Measurements from ENCODE around the gene UBFD1. TPM values are rescaled to one million over a fixed set of nuclear protein-coding genes. Genes with fewer than 3 reads are reported as not detected.
"Not testable (repeated sequence)": the region's sequence is repeated elsewhere in the genome, so short reads cannot be mapped to it uniquely, and the experiment has no call there.

Gene UBFD1
- total and polyA plus RNA-seq, 2 donors, result 18.0 to 51.6 TPM

DNA sequence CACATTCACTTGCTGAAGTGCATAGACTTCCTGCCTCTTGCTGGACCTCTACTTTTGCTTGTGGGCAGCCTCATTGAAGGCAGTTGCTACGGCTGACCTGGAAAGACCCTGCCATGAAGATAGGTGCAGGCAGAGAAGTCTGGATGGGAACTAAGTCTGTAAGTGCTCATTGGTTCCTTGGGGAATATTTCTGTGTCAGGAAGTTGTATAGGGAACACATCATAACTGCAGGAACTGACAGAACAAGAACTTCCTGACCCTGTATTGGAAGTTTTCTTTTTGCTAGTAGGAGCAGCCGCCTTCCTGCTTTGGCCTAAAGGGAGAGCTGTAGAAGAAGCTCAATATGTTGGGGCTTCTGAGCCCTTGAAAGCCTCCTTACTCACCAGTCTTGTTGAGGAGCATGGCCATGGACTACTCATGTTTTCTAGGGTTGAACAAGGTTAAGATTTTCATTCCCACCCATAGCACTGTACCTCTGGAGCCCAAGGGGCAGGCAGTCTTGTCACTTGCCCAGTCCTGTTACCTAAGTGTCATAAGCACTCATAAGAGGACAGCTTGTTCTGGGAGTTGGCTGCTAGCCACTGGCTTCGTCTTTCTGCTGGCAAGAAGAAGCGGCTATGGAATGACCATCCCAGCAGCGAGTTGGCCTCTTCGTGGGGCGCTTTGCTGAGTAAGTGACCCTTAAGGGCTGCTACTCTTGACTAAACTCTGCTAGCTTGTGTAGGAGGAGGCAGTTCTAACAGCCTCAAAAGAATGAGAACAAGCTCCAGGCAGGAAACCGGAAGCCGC lies 7.2 kb downstream of the UBFD1 start:
- H3K27ac ChIP-seq (ENCODE audit: low read depth), result no peak overlapping the region
- WGBS, result 90% methylated on average over 9 of the region's 9 CpGs
- no peak for DNase-seq (ENCODE audit: extremely low spot score)
- peaks cover 13% of the 10 kb centered on the region for H3K36me3 ChIP-seq (ENCODE audit: insufficient read depth)
- no peak overlapping the region for H3K4me3 ChIP-seq (ENCODE audit: low read depth, low read length)
- no peaks in the 10 kb centered on the region for H3K4me1 ChIP-seq (ENCODE audit: insufficient read depth)

- no peak overlapping the region for H3K4me3 ChIP-seq (ENCODE audit: low read depth, low read length)
- 93% methylated on average over 8 of the region's 8 CpGs for WGBS
- H3K27ac ChIP-seq (ENCODE audit: low read depth), result no peak overlapping the region
- H3K4me1 ChIP-seq (ENCODE audit: insufficient read depth), result no peaks in the 10 kb centered on the region
- H3K36me3 ChIP-seq (ENCODE audit: insufficient read depth), result peaks cover 13% of the 10 kb centered on the region
- no peak for DNase-seq (ENCODE audit: extremely low spot score)
Observed at GRCh38 chr16:23566724-23567123, 9.2 kb downstream of the UBFD1 start.

DNA sequence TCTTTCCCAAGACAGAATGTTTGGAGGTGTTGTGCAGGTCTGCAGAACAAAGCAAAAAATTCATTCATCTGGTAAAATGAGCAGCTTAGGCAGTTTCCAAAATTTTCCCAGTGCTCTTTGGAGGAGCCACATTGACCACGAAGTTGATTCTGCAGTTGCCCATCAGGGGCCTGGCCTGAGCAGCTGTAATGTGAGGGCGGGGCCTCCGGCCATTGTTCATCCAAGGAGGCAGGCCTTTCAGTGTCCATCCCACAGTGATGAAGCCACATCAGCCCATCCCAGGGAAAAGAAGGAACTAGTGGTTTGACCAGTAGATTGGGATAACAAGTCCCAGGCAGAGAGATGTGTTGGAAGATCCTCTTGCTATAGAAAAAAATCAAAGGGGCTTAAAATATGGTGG lies 10.1 kb downstream of the UBFD1 start:
- Histone ChIP-seq H3K27ac (ENCODE audit: low read depth) (no peak overlapping the region), H3K36me3 (ENCODE audit: insufficient read depth) (peaks cover 16% of the 10 kb centered on the region), H3K4me3 (ENCODE audit: low read depth, low read length) (no peak overlapping the region), H3K4me1 (ENCODE audit: insufficient read depth) (no peaks in the 10 kb centered on the region)
- 94% methylated on average over 3 of the region's 3 CpGs for WGBS
- no peak for DNase-seq (ENCODE audit: extremely low spot score)

DNA sequence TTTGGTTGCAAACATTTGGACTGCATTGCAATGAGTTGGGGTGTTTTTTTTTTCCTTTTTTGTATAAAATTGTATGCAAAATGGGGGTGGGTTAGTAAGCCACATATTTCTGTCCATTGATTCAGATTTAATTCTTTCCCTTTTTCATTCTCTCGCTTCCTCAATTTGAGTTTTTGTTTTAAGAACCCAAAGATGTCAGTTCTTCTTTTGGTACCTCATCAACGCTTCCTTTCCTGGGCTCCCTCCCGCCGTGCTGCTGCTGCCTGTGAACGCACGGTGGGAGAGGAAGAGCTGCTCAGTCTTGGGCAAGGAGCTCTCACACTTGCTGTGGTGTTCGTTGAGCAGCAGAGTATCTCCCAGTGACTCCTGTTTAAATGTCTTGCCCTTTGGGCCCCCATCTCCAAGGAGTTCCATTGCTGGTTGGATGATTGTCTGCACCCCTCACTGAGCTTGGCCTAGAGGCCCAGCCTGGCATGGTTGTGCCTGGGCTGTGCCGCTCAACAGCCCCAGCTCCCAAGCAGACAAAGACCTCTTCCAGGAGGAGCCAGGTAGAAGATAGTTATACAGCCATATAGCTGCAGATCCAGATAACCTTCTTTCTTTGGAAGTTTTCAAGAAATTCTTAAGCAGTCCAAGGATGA lies 13.6 kb downstream of the UBFD1 start:
- H3K36me3 ChIP-seq (ENCODE audit: insufficient read depth), result peaks cover 4% of the 10 kb centered on the region
- DNase-seq (ENCODE audit: extremely low spot score), result no peak
- H3K27ac ChIP-seq (ENCODE audit: low read depth), result no peak overlapping the region
- no peaks in the 10 kb centered on the region for H3K4me1 ChIP-seq (ENCODE audit: insufficient read depth)
- no peak overlapping the region for H3K4me3 ChIP-seq (ENCODE audit: low read depth, low read length)
- 89% methylated on average over 8 of the region's 8 CpGs for WGBS

DNA sequence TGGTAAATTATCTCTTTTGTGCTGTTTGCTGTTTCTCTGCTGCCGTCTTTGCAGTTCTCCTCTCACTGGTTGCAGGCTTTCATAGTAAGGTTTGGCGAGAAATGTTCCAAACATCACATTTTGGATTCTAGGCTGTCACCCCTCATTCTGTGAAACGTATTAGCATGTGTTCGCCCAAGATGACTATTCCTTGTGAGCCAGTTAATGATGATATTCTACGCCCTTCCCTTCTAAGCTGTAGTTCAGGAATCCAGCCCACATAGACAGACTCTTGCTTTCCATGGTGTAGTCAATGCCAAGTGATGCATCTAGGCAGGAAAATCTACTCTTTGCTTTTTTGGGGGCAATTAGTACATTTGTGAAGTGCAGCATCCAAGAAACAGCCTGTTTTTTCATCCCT lies 14.4 kb downstream of the UBFD1 start:
- no peaks in the 10 kb centered on the region for H3K4me1 ChIP-seq (ENCODE audit: insufficient read depth)
- DNase-seq (ENCODE audit: extremely low spot score), result no peak
- H3K36me3 ChIP-seq (ENCODE audit: insufficient read depth), result peaks cover 2% of the 10 kb centered on the region
- no peak overlapping the region for H3K27ac ChIP-seq (ENCODE audit: low read depth)
- H3K4me3 ChIP-seq (ENCODE audit: low read depth, low read length), result no peak overlapping the region
- WGBS, result 94% methylated on average over 5 of the region's 5 CpGs

DNA sequence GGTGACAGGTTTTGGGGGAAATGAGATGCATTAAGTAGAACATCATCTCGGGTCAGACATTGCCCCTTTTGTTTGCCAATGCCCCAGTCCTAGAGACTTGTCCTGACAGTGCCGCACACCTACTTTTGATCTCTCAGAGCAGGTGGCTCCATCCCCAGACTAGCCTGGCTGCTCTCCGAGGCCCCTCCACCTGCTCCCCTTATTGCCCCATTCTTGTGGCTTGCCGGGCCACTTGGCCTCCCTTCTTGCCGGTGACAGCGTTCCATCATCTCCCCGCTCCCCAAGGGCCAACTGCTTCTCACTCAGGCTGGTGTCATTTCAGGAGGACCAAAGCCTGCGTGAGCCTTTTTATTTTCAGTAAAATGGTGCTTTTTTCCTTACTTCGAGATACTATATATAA lies 14.9 kb downstream of the UBFD1 start:
- 90% methylated on average over 9 of the region's 9 CpGs for WGBS

GRCh38 chr16:23573817-23574216 lies 16.3 kb downstream of the UBFD1 start:
- 92% methylated on average over 5 of the region's 5 CpGs for WGBS
- DNase-seq (ENCODE audit: extremely low spot score), result no peak
- Histone ChIP-seq H3K27ac (ENCODE audit: low read depth) (no peak overlapping the region), H3K4me1 (ENCODE audit: insufficient read depth) (no peaks in the 10 kb centered on the region), H3K36me3 (ENCODE audit: insufficient read depth) (peaks cover 2% of the 10 kb centered on the region), H3K4me3 (ENCODE audit: low read depth, low read length) (no peak overlapping the region)

More for the DNA sequence above, 14.9 kb downstream of the UBFD1 start:
- DNase-seq (ENCODE audit: extremely low spot score), result no peak
- Histone ChIP-seq H3K4me3 (ENCODE audit: low read depth, low read length) (no peak overlapping the region), H3K27ac (ENCODE audit: low read depth) (no peak overlapping the region), H3K36me3 (ENCODE audit: insufficient read depth) (peaks cover 2% of the 10 kb centered on the region), H3K4me1 (ENCODE audit: insufficient read depth) (no peaks in the 10 kb centered on the region)

DNA sequence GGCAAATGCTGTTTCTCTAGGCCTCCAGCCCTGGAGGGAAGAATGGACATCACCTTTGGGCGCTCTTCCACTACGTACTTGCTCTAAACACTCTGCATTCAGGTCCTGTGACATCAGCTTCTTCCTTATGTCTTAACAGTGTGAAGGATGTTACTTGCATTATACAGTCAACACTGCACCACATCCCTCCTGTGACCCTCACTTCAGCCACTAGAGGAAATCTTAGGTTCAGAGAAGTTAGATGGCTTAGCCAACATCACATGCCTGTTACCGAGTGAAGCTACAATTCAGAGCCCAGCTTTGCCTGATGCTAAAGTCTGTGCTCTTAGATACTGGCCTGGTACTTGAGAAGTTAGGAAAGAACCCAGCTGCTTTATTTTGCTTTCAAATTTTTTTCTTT lies 18.3 kb downstream of the UBFD1 start:
- no peak for DNase-seq (ENCODE audit: extremely low spot score)
- WGBS, result 85% methylated on average over 3 of the region's 3 CpGs
- Histone ChIP-seq H3K4me3 (ENCODE audit: low read depth, low read length) (no peak overlapping the region), H3K4me1 (ENCODE audit: insufficient read depth) (no peaks in the 10 kb centered on the region), H3K36me3 (ENCODE audit: insufficient read depth) (peaks cover 2% of the 10 kb centered on the region), H3K27ac (ENCODE audit: low read depth) (no peak overlapping the region)

GRCh38 chr16:23577493-23577892 lies 20.0 kb downstream of the UBFD1 start:
- H3K36me3 ChIP-seq (ENCODE audit: insufficient read depth), result peaks cover under 1% of the 10 kb centered on the region
- H3K27ac ChIP-seq (ENCODE audit: low read depth), result no peak overlapping the region
- no peak overlapping the region for H3K4me3 ChIP-seq (ENCODE audit: low read depth, low read length)
- WGBS, result 91% methylated on average over 2 of the region's 2 CpGs
- DNase-seq (ENCODE audit: extremely low spot score), result no peak
- H3K4me1 ChIP-seq (ENCODE audit: insufficient read depth), result no peaks in the 10 kb centered on the region

DNA sequence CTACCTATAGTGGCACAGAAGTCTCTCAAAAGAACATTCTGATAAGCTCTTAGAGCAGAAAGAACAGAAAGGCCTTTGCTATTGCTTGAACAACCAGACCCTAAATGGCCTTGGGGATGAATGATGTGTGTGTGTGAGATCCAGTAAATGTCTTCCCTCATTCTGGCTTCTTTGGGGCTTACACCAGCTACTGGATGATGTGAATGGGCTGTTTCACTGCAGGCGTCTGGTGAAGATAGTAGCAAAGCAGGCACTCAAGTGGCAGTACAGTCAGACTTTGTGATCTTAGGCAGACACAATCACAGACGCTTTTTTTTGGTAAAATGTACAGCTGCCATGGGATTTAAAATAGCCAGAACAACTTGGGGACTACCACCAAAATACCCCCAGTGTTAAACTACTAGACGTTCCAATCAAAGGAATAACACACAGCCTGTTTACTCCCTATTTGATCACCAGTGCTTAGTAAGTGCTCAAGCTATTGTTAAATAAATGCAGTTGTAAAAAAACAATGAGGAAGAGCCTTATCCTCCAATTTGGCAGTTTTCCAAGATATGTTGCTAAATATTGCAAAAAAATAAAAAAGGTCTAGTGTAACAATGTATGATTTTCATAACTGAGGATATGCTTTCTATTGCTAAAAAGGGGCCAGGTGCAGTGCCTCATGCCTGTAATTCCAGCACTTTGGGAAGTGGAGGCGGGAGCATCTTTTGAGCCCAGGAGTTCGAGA lies 20.7 kb downstream of the UBFD1 start:
- no peak for DNase-seq (ENCODE audit: extremely low spot score)
- no peaks in the 10 kb centered on the region for H3K4me1 ChIP-seq (ENCODE audit: insufficient read depth)
- H3K36me3 ChIP-seq (ENCODE audit: insufficient read depth), result no peaks in the 10 kb centered on the region
- 58% methylated on average over 5 of the region's 5 CpGs for WGBS
- no peak overlapping the region for H3K27ac ChIP-seq (ENCODE audit: low read depth)
- no peak overlapping the region for H3K4me3 ChIP-seq (ENCODE audit: low read depth, low read length)

DNA sequence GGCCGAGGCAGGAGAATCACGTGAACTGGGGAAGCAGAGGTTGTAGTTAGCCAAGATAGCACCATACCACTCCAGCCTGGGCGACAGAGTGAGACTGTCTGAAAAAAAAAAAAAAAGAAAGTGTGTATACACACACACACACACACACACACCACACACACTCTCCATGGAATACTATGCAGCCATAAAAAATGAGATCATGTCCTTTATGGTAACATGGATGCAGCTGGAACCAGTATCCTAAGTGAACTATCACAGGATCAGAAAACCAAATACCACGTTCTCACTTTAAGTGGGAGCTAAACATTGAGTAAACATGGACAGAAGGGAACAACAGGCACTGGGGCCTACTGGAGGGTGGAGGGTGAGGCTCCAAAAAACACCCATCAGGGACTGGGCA lies 21.8 kb downstream of the UBFD1 start:
- 98% methylated on average over 4 of the region's 4 CpGs for WGBS
- H3K4me3 ChIP-seq (ENCODE audit: low read depth, low read length), result no peak overlapping the region
- no peaks in the 10 kb centered on the region for H3K4me1 ChIP-seq (ENCODE audit: insufficient read depth)
- no peak for DNase-seq (ENCODE audit: extremely low spot score)
- no peak overlapping the region for H3K27ac ChIP-seq (ENCODE audit: low read depth)
- H3K36me3 ChIP-seq (ENCODE audit: insufficient read depth), result no peaks in the 10 kb centered on the region

DNA sequence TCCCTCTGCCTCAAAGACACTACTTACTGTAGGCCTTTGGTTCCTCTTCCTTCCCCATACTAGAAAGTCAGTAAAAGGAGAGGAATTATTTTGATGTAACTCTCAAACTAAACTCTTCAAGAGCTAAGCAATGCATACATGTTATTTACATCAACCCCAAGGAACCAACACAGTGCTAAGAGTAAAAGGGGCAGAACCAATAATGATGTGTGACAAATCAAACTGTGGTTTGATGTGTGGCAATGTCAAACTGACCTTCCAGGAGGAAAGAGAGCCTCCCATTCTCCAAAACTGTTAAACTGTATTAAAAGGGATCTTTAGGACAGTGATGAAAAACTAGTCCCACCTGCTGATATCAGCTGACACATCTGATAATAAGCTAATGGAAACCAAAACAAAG lies 22.9 kb downstream of the UBFD1 start:
- Histone ChIP-seq H3K27ac (ENCODE audit: low read depth) (no peak overlapping the region), H3K4me3 (ENCODE audit: low read depth, low read length) (no peak overlapping the region), H3K36me3 (ENCODE audit: insufficient read depth) (no peaks in the 10 kb centered on the region), H3K4me1 (ENCODE audit: insufficient read depth) (no peaks in the 10 kb centered on the region)
- no peak for DNase-seq (ENCODE audit: extremely low spot score)

DNA sequence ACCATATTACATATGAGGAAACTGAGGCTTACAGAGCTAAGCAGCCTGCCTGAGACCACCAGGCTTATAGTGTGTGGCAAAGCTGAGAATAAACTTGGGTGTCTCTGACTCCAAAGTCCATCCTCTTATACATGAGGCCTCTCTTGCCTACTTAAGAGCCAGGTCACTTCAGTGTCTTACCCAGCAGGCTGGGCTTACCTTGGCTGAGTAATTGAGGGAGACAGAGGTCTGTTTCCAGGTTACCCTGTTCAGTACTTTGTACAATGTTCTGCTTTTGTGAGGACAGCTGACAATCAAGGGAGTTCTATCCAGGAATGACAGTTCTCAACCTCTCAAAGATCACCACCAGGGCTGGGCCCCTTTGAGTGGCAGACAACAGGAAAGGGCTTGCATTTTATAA lies 24.2 kb downstream of the UBFD1 start:
- Histone ChIP-seq H3K36me3 (ENCODE audit: insufficient read depth) (no peaks in the 10 kb centered on the region), H3K4me1 (ENCODE audit: insufficient read depth) (no peaks in the 10 kb centered on the region), H3K4me3 (ENCODE audit: low read depth, low read length) (no peak overlapping the region), H3K27ac (ENCODE audit: low read depth) (no peak overlapping the region)
- no peak for DNase-seq (ENCODE audit: extremely low spot score)

- not testable (repeated sequence) for H3K36me3 ChIP-seq (ENCODE audit: insufficient read depth)
- WGBS, result 90% methylated on average over 28 of the region's 30 CpGs
Observed at GRCh38 chr16:23583271-23583670, 25.7 kb downstream of the UBFD1 start.

More at GRCh38 chr16:23583271-23583670, 25.7 kb downstream of the UBFD1 start:
- DNase-seq (ENCODE audit: extremely low spot score); H3K4me3 ChIP-seq (ENCODE audit: low read depth, low read length); H3K27ac ChIP-seq (ENCODE audit: low read depth); H3K4me1 ChIP-seq (ENCODE audit: insufficient read depth): not testable (repeated sequence)
